Loucy (cell line): ENCODE data around the gene MYO5C.

ENCODE experiments used
- EZH2phosphoT487 ChIP-seq: fragments of 200-600 bp; IDR thresholded peaks from 2 replicates; pipeline ENCODE4 v1.6.1; 2018; ENCODE audit warnings: antibody characterized with exemption, mild to moderate bottlenecking, moderate library complexity, borderline replicate concordance
- TF ChIP-seq, protein P1 (sequence below): fragments of 200-600 bp; sonication (generic); conservative IDR thresholded peaks from 2 replicates; pipeline ENCODE4 v1.5.1; 2014; ENCODE audit warnings: mild to moderate bottlenecking, antibody characterized with exemption, low read length

- TF ChIP-seq, protein P1, sequence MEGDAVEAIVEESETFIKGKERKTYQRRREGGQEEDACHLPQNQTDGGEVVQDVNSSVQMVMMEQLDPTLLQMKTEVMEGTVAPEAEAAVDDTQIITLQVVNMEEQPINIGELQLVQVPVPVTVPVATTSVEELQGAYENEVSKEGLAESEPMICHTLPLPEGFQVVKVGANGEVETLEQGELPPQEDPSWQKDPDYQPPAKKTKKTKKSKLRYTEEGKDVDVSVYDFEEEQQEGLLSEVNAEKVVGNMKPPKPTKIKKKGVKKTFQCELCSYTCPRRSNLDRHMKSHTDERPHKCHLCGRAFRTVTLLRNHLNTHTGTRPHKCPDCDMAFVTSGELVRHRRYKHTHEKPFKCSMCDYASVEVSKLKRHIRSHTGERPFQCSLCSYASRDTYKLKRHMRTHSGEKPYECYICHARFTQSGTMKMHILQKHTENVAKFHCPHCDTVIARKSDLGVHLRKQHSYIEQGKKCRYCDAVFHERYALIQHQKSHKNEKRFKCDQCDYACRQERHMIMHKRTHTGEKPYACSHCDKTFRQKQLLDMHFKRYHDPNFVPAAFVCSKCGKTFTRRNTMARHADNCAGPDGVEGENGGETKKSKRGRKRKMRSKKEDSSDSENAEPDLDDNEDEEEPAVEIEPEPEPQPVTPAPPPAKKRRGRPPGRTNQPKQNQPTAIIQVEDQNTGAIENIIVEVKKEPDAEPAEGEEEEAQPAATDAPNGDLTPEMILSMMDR = no peak
- TF ChIP-seq EZH2phosphoT487 = no peak
Measured at GRCh38 chr15:52278135-52278534, 17.5 kb downstream of the MYO5C start.
